CD4-positive, alpha-beta T cell treated with Interleukin-12 subunit alpha and Interleukin-12 subunit beta, for 1 hour (primary cell): ENCODE measurements around the gene DNM3.

Experiments used
- DNase-seq: peaks from one replicate; pipeline ENCODE4 v3.0.0-alpha.2; 2020

The DNM3 gene

GRCh38 chr1:172252321-172252720 lies 411.0 kb downstream of the DNM3 start:
- DNase-seq = no peak

- DNase-seq = no peak
Observed at GRCh38 chr1:172252958-172253357, 411.7 kb downstream of the DNM3 start.

GRCh38 chr1:172254521-172255222 lies 413.4 kb downstream of the DNM3 start:
- no peak for DNase-seq

GRCh38 chr1:172255223-172255560 lies 413.9 kb downstream of the DNM3 start:
- no peak for DNase-seq

- DNase-seq = no peak
Observed at GRCh38 chr1:172265905-172266304, 424.6 kb downstream of the DNM3 start.

GRCh38 chr1:172266528-172267174 lies 425.4 kb downstream of the DNM3 start:
- DNase-seq = no peak

GRCh38 chr1:172268237-172268636 lies 426.9 kb downstream of the DNM3 start:
- no peak for DNase-seq

- no peak for DNase-seq
Observed at GRCh38 chr1:172269084-172269483, 427.8 kb downstream of the DNM3 start.

- DNase-seq = no peak
Observed at GRCh38 chr1:172269644-172270043, 428.3 kb downstream of the DNM3 start.

- no peak for DNase-seq
Observed at GRCh38 chr1:172270605-172271004, 429.3 kb downstream of the DNM3 start.

GRCh38 chr1:172272087-172272486 lies 430.8 kb downstream of the DNM3 start:
- DNase-seq = no peak

GRCh38 chr1:172273647-172274396 lies 432.5 kb downstream of the DNM3 start:
- no peak for DNase-seq

- no peak for DNase-seq
Observed at GRCh38 chr1:172275478-172275877, 434.2 kb downstream of the DNM3 start.

- DNase-seq = no peak
Observed at GRCh38 chr1:172276120-172276818, 435.0 kb downstream of the DNM3 start.

- DNase-seq = no peak
Observed at GRCh38 chr1:172277275-172277674, 436.0 kb downstream of the DNM3 start.

- DNase-seq = no peak
Observed at GRCh38 chr1:172277989-172278388, 436.7 kb downstream of the DNM3 start.

GRCh38 chr1:172278478-172278877 lies 437.2 kb downstream of the DNM3 start:
- no peak for DNase-seq

- DNase-seq = no peak
Observed at GRCh38 chr1:172279939-172280636, 438.8 kb downstream of the DNM3 start.

GRCh38 chr1:172283766-172284165 lies 442.5 kb downstream of the DNM3 start:
- DNase-seq = no peak

- no peak for DNase-seq
Observed at GRCh38 chr1:172286629-172287076, 445.4 kb downstream of the DNM3 start.

GRCh38 chr1:172287208-172287607 lies 445.9 kb downstream of the DNM3 start:
- no peak for DNase-seq

- no peak for DNase-seq
Observed at GRCh38 chr1:172288581-172288980, 447.3 kb downstream of the DNM3 start.

GRCh38 chr1:172289448-172289847 lies 448.1 kb downstream of the DNM3 start:
- no peak for DNase-seq
